GM19397 (cell line): ENCODE data around the gene RAB15.
A peak's percentile ranks its signal among the peaks of the same experiment; 100 is the strongest.
"Not testable (repeated sequence)": the region's sequence is repeated elsewhere in the genome, so short reads cannot be mapped to it uniquely, and the experiment has no call there.

Experiments
- ATAC-seq: cut with Tn5 transposase; IDR thresholded peaks from one replicate; pipeline ENCODE4 v1.9.1; 2021; ENCODE audit warnings: mild to moderate bottlenecking, moderate library complexity; ENCODE audit not compliant: unreplicated experiment

RAB15 gene

DNA sequence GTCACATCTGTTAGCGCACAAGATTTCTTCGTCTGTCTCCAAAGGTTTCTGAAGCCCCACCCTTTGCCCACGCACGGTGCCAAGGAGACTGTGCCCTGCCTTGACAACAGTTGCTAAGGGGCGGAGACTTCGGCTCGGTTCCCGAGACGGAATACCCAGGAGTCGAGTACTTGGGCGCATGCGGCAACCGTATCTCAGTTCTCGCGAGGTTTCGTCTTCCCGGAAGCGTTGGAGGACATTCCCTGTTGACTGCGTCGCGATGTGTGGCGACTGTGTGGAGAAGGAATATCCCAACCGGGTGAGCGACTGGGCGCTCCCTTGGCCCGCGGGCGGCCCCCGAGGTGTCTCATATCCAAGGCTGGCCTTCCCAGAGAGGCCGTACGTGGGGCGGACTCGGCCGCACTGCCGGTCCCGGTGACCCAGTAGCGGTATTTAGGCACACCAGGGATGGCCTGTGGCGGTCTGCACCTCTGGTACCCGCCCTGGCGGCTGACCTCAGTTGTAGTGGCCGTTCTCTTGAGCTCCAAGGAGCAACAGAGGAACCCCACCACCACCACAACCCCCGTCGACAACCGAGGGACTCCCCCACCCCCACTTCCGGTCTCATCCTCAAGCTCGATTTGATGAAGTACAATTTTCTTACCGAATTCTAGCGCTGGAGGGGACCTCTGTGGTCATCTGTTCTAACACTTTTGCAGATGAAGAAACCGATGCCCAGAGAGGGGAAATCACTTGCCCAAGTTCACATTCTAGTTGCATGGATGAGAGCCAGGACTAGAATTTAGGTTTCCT is 57.7 kb downstream of the RAB15 start, which contains the start of gene CHURC1:
Gene CHURC1 (plus strand): TSS at position 219 of the 792 bp plus-strand sequence. CDS start 41 bp downstream, at position 260.
- ATAC-seq, result peak; percentile 98

DNA sequence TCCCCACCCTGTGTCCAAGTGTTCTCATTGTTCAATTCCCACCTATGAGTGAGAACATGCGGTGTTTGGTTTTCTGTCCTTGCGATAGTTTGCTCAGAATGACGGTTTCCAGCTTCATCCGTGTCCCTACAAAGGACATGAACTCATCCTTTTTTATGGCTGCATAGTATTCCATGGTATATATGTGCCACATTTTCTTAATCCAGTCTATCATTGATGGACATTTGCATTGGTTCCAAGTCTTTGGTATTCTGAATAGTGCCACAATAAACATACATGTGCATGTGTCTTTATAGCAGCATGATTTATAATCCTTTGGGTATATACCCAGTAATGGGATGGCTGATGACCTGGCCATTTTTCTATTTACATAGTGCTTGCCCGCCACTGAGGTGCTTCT is 58.7 kb downstream of the RAB15 start:
- ATAC-seq, result not testable (repeated sequence)

DNA sequence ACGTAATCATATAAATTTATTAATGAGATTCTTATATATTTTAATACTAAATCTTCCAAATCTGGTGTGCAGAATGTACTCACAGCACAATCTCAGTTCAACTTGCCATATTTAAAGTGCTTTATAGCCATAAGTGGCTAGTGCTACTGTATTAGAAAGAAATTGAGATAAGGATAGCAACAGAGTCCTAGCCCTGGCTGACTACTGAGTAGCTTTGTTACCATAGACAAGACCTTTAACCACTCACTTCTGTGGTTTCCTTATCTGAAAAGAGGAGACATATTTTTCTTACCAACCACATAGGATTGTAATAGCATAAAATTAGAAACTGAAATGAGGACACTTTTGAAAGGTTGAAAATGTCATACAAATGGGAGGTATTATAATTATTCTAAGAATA is 59.9 kb downstream of the RAB15 start:
- ATAC-seq, result no peak

DNA sequence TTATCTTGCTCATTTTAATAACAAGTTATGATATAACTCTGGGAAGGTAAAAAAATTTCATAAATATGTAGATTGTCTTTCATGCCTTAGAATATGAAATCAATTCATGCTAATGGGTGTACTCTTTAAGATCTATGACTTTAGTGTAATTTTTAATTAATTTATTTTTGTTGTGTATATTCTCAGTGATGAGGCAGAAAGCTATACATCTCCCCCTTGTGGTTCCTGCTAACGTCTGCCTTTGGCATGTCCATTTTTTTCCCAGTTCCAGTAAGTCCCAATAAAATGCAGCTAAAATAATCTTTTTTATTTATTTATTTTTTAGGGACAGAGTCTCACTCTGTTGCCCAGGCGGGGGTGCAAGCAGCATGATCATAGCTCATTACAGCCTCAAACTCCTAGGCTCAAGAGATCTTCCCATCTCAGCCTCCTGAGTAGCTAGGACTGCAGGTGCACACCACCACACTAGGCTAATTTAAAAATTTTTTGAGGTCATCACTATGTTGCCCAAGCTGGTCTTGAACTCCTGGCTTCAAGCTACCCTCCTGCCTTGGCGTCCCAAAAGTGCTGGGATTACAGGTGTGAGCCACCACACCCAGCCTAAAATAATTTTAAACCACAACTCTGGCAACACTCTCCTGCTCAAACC is 61.2 kb downstream of the RAB15 start:
- ATAC-seq, result no peak

DNA sequence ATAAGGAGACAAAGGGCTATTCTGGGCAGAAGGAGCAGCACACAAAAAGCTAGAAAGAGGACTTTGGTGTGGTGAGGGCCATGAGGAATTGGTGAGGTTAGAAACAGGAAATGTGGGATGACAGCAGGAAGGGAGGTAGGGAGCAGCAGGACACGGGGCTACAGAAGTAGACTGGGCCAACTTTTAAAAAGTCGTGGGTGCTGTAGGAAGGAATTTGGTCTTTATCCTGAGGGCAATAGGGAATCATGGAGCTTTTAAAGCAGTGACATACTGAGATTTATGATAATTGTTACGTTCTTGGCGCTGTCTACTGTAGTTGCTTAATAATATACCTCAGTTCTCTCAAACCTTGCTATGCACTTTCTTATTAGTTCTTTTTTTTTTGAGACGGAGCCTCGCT is 66.1 kb downstream of the RAB15 start:
- no peak for ATAC-seq

DNA sequence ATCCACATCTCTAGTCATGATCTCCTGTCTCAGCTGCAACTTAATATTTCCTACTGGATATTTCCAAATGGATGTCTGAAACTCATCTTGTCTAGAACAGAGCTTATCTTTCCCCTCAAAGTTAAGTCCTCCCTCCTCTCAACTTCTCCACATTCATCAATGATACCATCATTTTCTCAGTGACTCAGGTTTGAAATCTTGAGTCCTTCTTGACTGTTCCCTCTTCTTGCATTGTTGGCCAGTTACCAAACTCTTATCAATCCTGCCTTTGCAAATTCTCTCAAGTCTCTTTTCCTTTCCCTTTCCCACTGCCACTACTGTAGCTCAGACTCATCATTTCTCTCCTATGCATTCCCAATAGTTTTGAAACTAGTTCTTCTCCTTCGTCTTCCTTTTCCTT is 72.2 kb downstream of the RAB15 start:
- ATAC-seq, result no peak
